BLaER1 treated with 17β-estradiol and CSF1 and Interleukin-3, amounts not matched to agents 10 nM and 100 nM (cell line): Measurements from ENCODE around the gene PCCA.

Experiments
- H3K27ac ChIP-seq, 11 experiments: shearing (Covaris generic); formaldehyde crosslinking; 2 replicates each; pipeline ENCODE4 v1.8.1; 2022
- H3K27me3 ChIP-seq, 11 experiments: shearing (Covaris generic); formaldehyde crosslinking; 2 replicates each; pipeline ENCODE4 v1.8.1; 2022
- H3K36me3 ChIP-seq, 11 experiments: shearing (Covaris generic); formaldehyde crosslinking; 2 replicates each; pipeline ENCODE4 v1.8.1; 2022
- H3K4me1 ChIP-seq, 10 experiments: shearing (Covaris generic); formaldehyde crosslinking; 2 replicates each; pipeline ENCODE4 v1.8.1; 2022
- H3K4me2 ChIP-seq, 11 experiments: shearing (Covaris generic); formaldehyde crosslinking; 2 replicates each; pipeline ENCODE4 v1.8.1; 2022
- H3K4me3 ChIP-seq, 10 experiments: shearing (Covaris generic); formaldehyde crosslinking; 2 replicates each; pipeline ENCODE4 v1.8.1; 2022
- H3K9ac ChIP-seq, 11 experiments: shearing (Covaris generic); formaldehyde crosslinking; 2 replicates each; pipeline ENCODE4 v1.8.1; 2022
- H3K9me3 ChIP-seq, 11 experiments: shearing (Covaris generic); formaldehyde crosslinking; replicated peaks in 1 of 11; 2 replicates each; pipeline ENCODE4 v1.8.1; 2022
- H4K20me1 ChIP-seq, 11 experiments: shearing (Covaris generic); formaldehyde crosslinking; 2 replicates each; pipeline ENCODE4 v1.8.1; 2022
- Cebpa-rat ChIP-seq, 11 experiments: shearing (Covaris generic); IDR thresholded peaks; 2 replicates each; pipeline ENCODE4 v1.8.1; 2022

PCCA gene

GRCh38 chr13:100356426-100356825, 267.5 kb downstream of the PCCA start:
- Histone ChIP-seq H3K4me1 (no peaks in the 10 kb centered on the region), H3K36me3 (no peaks in the 10 kb centered on the region), H3K9ac (no peak overlapping the region), H4K20me1 (no peaks in the 10 kb centered on the region), H3K27ac (no peak overlapping the region), H3K4me2 (no peak overlapping the region), H3K4me3 (no peak overlapping the region), H3K27me3 (no peaks in the 10 kb centered on the region), H3K9me3 (peaks cover 0 to 9% (median 6%) of the 10 kb centered on the region in 11 experiments; a peak in 8 of 22 replicates)
- TF ChIP-seq Cebpa-rat (IDR thresholded peaks at IDR 0.05) = no peak

- Histone ChIP-seq H3K9me3 (peaks cover 0 to 9% (median 6%) of the 10 kb centered on the region in 11 experiments; a peak in 8 of 22 replicates), H3K4me1 (no peaks in the 10 kb centered on the region), H3K4me3 (no peak overlapping the region), H3K27ac (no peak overlapping the region), H4K20me1 (no peaks in the 10 kb centered on the region), H3K9ac (no peak overlapping the region), H3K27me3 (no peaks in the 10 kb centered on the region), H3K36me3 (no peaks in the 10 kb centered on the region), H3K4me2 (no peak overlapping the region)
- TF ChIP-seq Cebpa-rat (IDR thresholded peaks at IDR 0.05) = no peak
These were observed 268.0 kb downstream of the PCCA start for GRCh38 chr13:100356889-100357288.

- no peak overlapping the region for H3K4me2 ChIP-seq
- H3K27me3 ChIP-seq = no peaks in the 10 kb centered on the region
- H4K20me1 ChIP-seq = no peaks in the 10 kb centered on the region
- no peak overlapping the region for H3K9ac ChIP-seq
- no peak for TF ChIP-seq Cebpa-rat (IDR thresholded peaks at IDR 0.05)
- H3K27ac ChIP-seq = no peak overlapping the region
- H3K9me3 ChIP-seq = peaks cover 0 to 4% (median 3%) of the 10 kb centered on the region in 11 experiments; a peak in 8 of 22 replicates
- H3K4me3 ChIP-seq = no peak overlapping the region
- H3K4me1 ChIP-seq = no peaks in the 10 kb centered on the region
- H3K36me3 ChIP-seq = no peaks in the 10 kb centered on the region
These were observed 268.9 kb downstream of the PCCA start for GRCh38 chr13:100357764-100358163.

GRCh38 chr13:100361504-100361903, 272.6 kb downstream of the PCCA start:
- no peaks in the 10 kb centered on the region for H3K4me1 ChIP-seq
- no peaks in the 10 kb centered on the region for H3K36me3 ChIP-seq
- no peak overlapping the region for H3K27ac ChIP-seq
- H3K4me3 ChIP-seq = no peak overlapping the region
- no peaks in the 10 kb centered on the region for H3K27me3 ChIP-seq
- no peak for TF ChIP-seq Cebpa-rat (IDR thresholded peaks at IDR 0.05)
- H3K9me3 ChIP-seq = no peaks in the 10 kb centered on the region
- no peaks in the 10 kb centered on the region for H4K20me1 ChIP-seq
- H3K4me2 ChIP-seq = no peak overlapping the region
- H3K9ac ChIP-seq = no peak overlapping the region

GRCh38 chr13:100362371-100362770, 273.5 kb downstream of the PCCA start:
- TF ChIP-seq Cebpa-rat (IDR thresholded peaks at IDR 0.05) = no peak
- Histone ChIP-seq H3K9me3 (no peaks in the 10 kb centered on the region), H3K4me2 (no peak overlapping the region), H3K4me3 (no peak overlapping the region), H3K27ac (no peak overlapping the region), H3K36me3 (no peaks in the 10 kb centered on the region), H4K20me1 (no peaks in the 10 kb centered on the region), H3K4me1 (no peaks in the 10 kb centered on the region), H3K9ac (no peak overlapping the region), H3K27me3 (no peaks in the 10 kb centered on the region)

GRCh38 chr13:100362781-100363180, 273.9 kb downstream of the PCCA start:
- H3K27me3 ChIP-seq = no peaks in the 10 kb centered on the region
- no peak overlapping the region for H3K27ac ChIP-seq
- no peaks in the 10 kb centered on the region for H4K20me1 ChIP-seq
- H3K9me3 ChIP-seq = no peaks in the 10 kb centered on the region
- no peak for TF ChIP-seq Cebpa-rat (IDR thresholded peaks at IDR 0.05)
- H3K9ac ChIP-seq = no peak overlapping the region
- H3K4me2 ChIP-seq = no peak overlapping the region
- H3K36me3 ChIP-seq = no peaks in the 10 kb centered on the region
- no peaks in the 10 kb centered on the region for H3K4me1 ChIP-seq
- H3K4me3 ChIP-seq = no peak overlapping the region

- no peaks in the 10 kb centered on the region for H3K4me1 ChIP-seq
- no peak overlapping the region for H3K27ac ChIP-seq
These were observed 274.4 kb downstream of the PCCA start for GRCh38 chr13:100363285-100363711.

GRCh38 chr13:100363874-100364273, 275.0 kb downstream of the PCCA start:
- Histone ChIP-seq H3K4me1 (no peaks in the 10 kb centered on the region), H3K4me2 (no peak overlapping the region), H3K9ac (no peak overlapping the region), H3K27ac (no peak overlapping the region), H3K4me3 (no peak overlapping the region), H3K36me3 (no peaks in the 10 kb centered on the region), H3K9me3 (no peaks in the 10 kb centered on the region), H4K20me1 (no peaks in the 10 kb centered on the region), H3K27me3 (no peaks in the 10 kb centered on the region)
- no peak for TF ChIP-seq Cebpa-rat (IDR thresholded peaks at IDR 0.05)

More at GRCh38 chr13:100363285-100363711, 274.4 kb downstream of the PCCA start:
- TF ChIP-seq Cebpa-rat (IDR thresholded peaks at IDR 0.05) = no peak
- no peak overlapping the region for H3K9ac ChIP-seq
- no peaks in the 10 kb centered on the region for H4K20me1 ChIP-seq
- no peaks in the 10 kb centered on the region for H3K36me3 ChIP-seq
- no peaks in the 10 kb centered on the region for H3K27me3 ChIP-seq
- H3K9me3 ChIP-seq = no peaks in the 10 kb centered on the region
- H3K4me3 ChIP-seq = no peak overlapping the region
- H3K4me2 ChIP-seq = no peak overlapping the region

- H3K4me2 ChIP-seq = no peak overlapping the region
- no peak overlapping the region for H3K4me3 ChIP-seq
- no peaks in the 10 kb centered on the region for H3K27me3 ChIP-seq
- no peak for TF ChIP-seq Cebpa-rat (IDR thresholded peaks at IDR 0.05)
- no peak overlapping the region for H3K27ac ChIP-seq
- no peaks in the 10 kb centered on the region for H3K9me3 ChIP-seq
- H3K36me3 ChIP-seq = no peaks in the 10 kb centered on the region
- H4K20me1 ChIP-seq = no peaks in the 10 kb centered on the region
- no peaks in the 10 kb centered on the region for H3K4me1 ChIP-seq
- H3K9ac ChIP-seq = no peak overlapping the region
These were observed 275.7 kb downstream of the PCCA start for GRCh38 chr13:100364591-100364990.

- no peaks in the 10 kb centered on the region for H3K27me3 ChIP-seq
- no peak overlapping the region for H3K9ac ChIP-seq
- no peaks in the 10 kb centered on the region for H3K4me1 ChIP-seq
- no peaks in the 10 kb centered on the region for H4K20me1 ChIP-seq
- H3K27ac ChIP-seq = no peak overlapping the region
- no peak for TF ChIP-seq Cebpa-rat (IDR thresholded peaks at IDR 0.05)
- H3K4me2 ChIP-seq = no peak overlapping the region
- H3K36me3 ChIP-seq = no peaks in the 10 kb centered on the region
- no peaks in the 10 kb centered on the region for H3K9me3 ChIP-seq
- H3K4me3 ChIP-seq = no peak overlapping the region
These were observed 276.8 kb downstream of the PCCA start for GRCh38 chr13:100365680-100366079.
